HUDEP-2 (cell line): ENCODE data around the gene OSGEP.

Experiments
- DNase-seq, 76 experiments: peaks; one replicate each; lab custom pipeline; 2025; ENCODE audit not compliant: unreplicated experiment in 76 of 76; lab: John Stamatoyannopoulos, UW

Gene OSGEP

DNA sequence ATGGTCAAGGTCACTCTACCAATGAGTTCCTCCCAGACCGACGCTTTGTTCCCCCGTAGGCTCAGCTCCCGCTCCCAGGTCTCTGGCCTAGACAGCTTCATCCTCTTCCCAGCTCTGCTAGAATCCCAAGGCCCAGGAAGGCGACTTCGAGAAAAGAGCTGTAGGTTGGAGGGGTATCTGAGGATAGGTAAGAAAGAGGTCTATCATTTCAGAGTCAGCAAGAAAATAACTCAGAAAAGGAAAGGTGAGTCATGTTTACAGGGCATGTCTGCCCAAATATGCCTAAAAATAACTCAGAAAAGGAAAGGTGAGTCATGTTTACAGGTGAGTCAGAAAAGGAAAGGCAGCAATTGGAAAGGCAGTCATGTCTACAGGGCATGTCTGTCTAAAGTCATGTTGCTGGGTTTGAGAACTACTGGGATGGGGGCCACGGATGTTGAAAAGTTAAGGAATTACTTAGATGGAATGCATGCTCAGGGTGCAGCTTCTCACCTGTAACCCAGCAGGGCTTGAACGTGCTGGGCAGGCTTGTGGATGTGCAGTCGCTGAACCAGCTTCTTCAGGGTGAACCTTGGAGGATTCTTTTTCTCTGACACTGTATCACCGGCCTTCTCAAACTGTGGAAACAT is 53.5 kb downstream of the OSGEP start:
- no peak for DNase-seq

DNA sequence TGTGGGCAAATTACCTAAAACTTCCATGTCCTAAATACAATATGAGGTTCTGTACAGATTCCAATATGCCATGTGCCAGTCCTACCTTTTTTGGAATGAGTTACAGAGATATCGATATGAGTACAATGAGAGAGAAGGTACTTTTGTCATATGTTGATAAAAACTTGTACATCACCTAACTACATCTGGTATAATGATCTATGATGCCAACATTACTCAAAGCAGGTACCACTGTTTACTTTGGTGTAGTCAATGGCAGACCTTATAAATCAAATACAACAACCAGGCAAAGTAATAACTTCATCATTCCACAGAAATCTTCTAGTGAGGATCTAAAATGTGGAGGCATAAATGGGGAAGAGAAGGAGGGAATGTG is 54.0 kb downstream of the OSGEP start:
- DNase-seq: no peak

DNA sequence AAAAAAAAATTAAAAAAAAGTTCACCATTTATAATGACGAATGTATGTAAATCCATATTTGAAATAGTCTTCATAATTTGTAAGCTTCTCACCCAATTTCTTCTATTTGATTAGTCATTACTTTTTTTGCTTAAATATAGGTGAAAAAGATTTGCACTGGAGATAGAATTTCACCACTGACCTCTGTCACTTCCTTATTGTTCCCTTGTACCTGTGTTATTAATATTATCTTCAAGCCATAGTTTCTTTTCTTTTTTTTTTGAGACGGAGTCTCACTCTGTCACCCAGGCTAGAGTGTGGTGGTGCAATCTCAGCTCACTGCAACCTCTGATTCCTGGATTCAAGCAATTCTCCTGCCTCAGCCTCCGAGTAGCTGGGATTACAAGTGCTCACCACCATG is 57.1 kb downstream of the OSGEP start:
- no peak for DNase-seq
